ENCODE results near the gene ADARB1.

ADARB1 gene

GRCh38 chr21:45154511-45155508 is 80.4 kb downstream of the ADARB1 start:
- no peak overlapping the region for H3K4me3 ChIP-seq
- H3K27ac ChIP-seq, result no peak overlapping the region

GRCh38 chr21:45155910-45156309 is 81.5 kb downstream of the ADARB1 start:
- H3K4me3 ChIP-seq, result no peak overlapping the region
- H3K27ac ChIP-seq, result no peak overlapping the region

GRCh38 chr21:45156459-45156858 is 82.1 kb downstream of the ADARB1 start:
- H3K27ac ChIP-seq, result no peak overlapping the region
- H3K4me3 ChIP-seq, result no peak overlapping the region

GRCh38 chr21:45157932-45158331 is 83.6 kb downstream of the ADARB1 start:
- Histone ChIP-seq H3K27ac (no peak overlapping the region), H3K4me3 (no peak overlapping the region)

GRCh38 chr21:45158491-45159423 is 84.4 kb downstream of the ADARB1 start:
- Histone ChIP-seq H3K4me3 (no peak overlapping the region), H3K27ac (no peak overlapping the region)

- H3K4me3 ChIP-seq, result no peak overlapping the region
Measured at GRCh38 chr21:45160198-45160597, 85.8 kb downstream of the ADARB1 start.

GRCh38 chr21:45161038-45161945 is 86.9 kb downstream of the ADARB1 start:
- Histone ChIP-seq H3K27ac (no peak overlapping the region), H3K4me3 (no peak overlapping the region)

More at GRCh38 chr21:45160198-45160597, 85.8 kb downstream of the ADARB1 start:
- no peak overlapping the region for H3K27ac ChIP-seq

- Histone ChIP-seq H3K4me3 (no peak overlapping the region), H3K27ac (no peak overlapping the region)
Measured at GRCh38 chr21:45162115-45162514, 87.7 kb downstream of the ADARB1 start.

GRCh38 chr21:45162809-45163208 is 88.4 kb downstream of the ADARB1 start:
- H3K27ac ChIP-seq, result no peak overlapping the region
- H3K4me3 ChIP-seq, result no peak overlapping the region

- Histone ChIP-seq H3K4me3 (no peak overlapping the region), H3K27ac (peak overlapping the region in 1 of 21 experiments; percentile 34)
Measured at GRCh38 chr21:45163413-45164123, 89.2 kb downstream of the ADARB1 start.

GRCh38 chr21:45164124-45164511 is 89.7 kb downstream of the ADARB1 start:
- Histone ChIP-seq H3K27ac (peak overlapping the region in 3 of 21 experiments; percentile 23 to 55 (median 34)), H3K4me3 (no peak overlapping the region)

- Histone ChIP-seq H3K27ac (peak overlapping the region in 1 of 21 experiments; percentile 55), H3K4me3 (no peak overlapping the region)
Measured at GRCh38 chr21:45164838-45165237, 90.5 kb downstream of the ADARB1 start.

GRCh38 chr21:45166931-45167330 is 92.6 kb downstream of the ADARB1 start:
- Histone ChIP-seq H3K4me3 (no peak overlapping the region), H3K27ac (peak overlapping the region in 1 of 21 experiments; percentile 21)

GRCh38 chr21:45167796-45168222 is 93.4 kb downstream of the ADARB1 start:
- H3K4me3 ChIP-seq, result no peak overlapping the region
- peak overlapping the region in 1 of 21 experiments; percentile 21 for H3K27ac ChIP-seq

- peak overlapping the region in 1 of 21 experiments; percentile 11 for H3K27ac ChIP-seq
- no peak overlapping the region for H3K4me3 ChIP-seq
Measured at GRCh38 chr21:45168522-45168921, 94.1 kb downstream of the ADARB1 start.

GRCh38 chr21:45169001-45169400 is 94.6 kb downstream of the ADARB1 start:
- Histone ChIP-seq H3K27ac (peak overlapping the region in 1 of 21 experiments; percentile 11), H3K4me3 (no peak overlapping the region)

GRCh38 chr21:45169682-45170081 is 95.3 kb downstream of the ADARB1 start:
- peak overlapping the region in 2 of 21 experiments; percentile 10 to 13 for H3K27ac ChIP-seq
- H3K4me3 ChIP-seq, result no peak overlapping the region

GRCh38 chr21:45170987-45171386 is 96.6 kb downstream of the ADARB1 start:
- Histone ChIP-seq H3K4me3 (no peak overlapping the region), H3K27ac (no peak overlapping the region)
